Colonic mucosa (tissue), 4 donors: Measurements from ENCODE around the gene FAM241B. TPM values are rescaled to one million over a fixed set of nuclear protein-coding genes. Genes with fewer than 3 reads are reported as not detected.

ENCODE experiments used
- DNase-seq: peaks from one replicate; pipeline ENCODE4 v3.0.0-alpha.2; 2020
- H3K27ac ChIP-seq: fragments of 200-600 bp; one replicate; pipeline ENCODE4 v1.8.0; 2021
- H3K27me3 ChIP-seq: fragments of 200-600 bp; one replicate; pipeline ENCODE4 v1.8.0; 2021
- H3K36me3 ChIP-seq: fragments of 200-600 bp; one replicate; pipeline ENCODE4 v1.8.0; 2021
- H3K4me1 ChIP-seq: fragments of 200-600 bp; one replicate; pipeline ENCODE4 v1.8.0; 2021; ENCODE audit warnings: mild to moderate bottlenecking
- H3K4me3 ChIP-seq: fragments of 200-600 bp; one replicate; pipeline ENCODE4 v1.8.0; 2021
- H3K9ac ChIP-seq, 2 donors: one replicate each; pipeline ENCODE4 v1.7.0; 2013; ENCODE audit warnings: control low read depth in 2 of 2, low read depth in 2 of 2, low read length in 2 of 2
- H3K9me3 ChIP-seq: fragments of 200-600 bp; one replicate; pipeline ENCODE4 v1.8.0; 2021
- intact Hi-C: fragments of 100-400 bp; cut with DNase I; formaldehyde crosslinking; loops from one replicate; pipeline ENCODE4 v1.14.1; 2022
- total RNA-seq, 2 donors: library from RNA; stranded (reverse); fragmentation: NEBNext Ultra II Directional in 1 of 2; extraction: Animal tissue kit (Norgen Biotek cat#: 25700) in 1 of 2; gene quantifications; one replicate each; pipeline ENCODE4 v1.2.1, GENCODE V29; 2021
- TF ChIP-seq, protein P1 (sequence below): fragments of 200-600 bp; IDR thresholded peaks from one replicate; pipeline ENCODE4 v1.8.0; 2022; ENCODE audit warnings: antibody characterized with exemption, mild to moderate bottlenecking
- donor health status: healthy.
- donor health status: DM: no; HTN: no; CAD: no.
- donor health status: DM: no; HTN: no; CAD: no.

FAM241B gene
- total RNA-seq, 2 donors from 2014 or later, result 4.2 to 4.5 TPM

DNA sequence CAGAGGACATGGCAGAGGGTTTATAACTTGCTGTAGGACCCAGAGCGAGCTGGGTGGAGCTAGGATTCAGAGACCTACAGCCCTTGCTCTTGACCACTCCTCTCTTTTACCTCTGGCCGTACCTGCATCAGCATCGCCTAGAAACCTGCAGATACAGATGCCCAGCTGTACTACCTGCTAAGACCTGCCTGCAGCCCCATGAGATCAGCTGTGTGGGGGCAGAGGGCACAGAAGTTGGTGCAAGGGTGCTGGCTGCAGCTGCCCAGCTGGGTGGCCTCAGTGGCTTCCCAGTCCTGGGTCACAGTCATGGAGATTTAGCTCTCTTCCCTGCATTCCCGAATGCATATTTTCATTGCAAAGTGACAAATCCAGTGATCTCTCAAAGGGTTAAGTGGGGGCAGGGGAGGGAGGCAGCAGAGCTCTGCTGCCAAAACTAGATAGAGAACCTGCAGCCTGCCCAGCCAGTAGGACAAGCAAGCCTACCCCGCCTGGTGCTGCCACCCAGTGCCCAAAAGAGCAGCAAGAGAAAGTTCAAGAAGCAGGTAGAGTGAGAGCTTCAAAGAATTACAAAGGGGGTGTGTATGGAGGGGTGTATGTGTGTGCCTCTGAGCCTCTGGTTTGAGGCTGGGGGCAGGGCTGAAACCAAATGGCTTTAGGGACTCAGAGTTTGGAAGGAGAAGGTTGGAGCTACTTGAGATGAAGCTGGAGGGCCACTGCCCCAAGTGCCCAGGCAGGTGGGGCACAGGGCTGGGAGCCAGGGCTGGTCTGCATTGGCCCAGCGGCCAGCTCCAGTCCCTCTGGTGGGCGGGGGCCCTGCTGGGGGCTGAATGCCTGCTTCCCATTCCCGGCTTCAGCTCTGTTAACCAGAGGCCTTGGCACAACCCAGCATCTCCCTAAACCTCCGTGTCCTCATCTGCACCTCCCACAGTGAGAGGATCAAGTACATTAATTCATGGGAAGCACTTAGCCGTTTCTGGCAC is 6.9 kb downstream of the FAM241B start:
- intact Hi-C loops, result loop anchor here (5.0 to 10.0 kb wide), 2 partner anchors 230 to 402 kb away; no protein-coding TSS in a partner anchor
- TF ChIP-seq, protein P1, sequence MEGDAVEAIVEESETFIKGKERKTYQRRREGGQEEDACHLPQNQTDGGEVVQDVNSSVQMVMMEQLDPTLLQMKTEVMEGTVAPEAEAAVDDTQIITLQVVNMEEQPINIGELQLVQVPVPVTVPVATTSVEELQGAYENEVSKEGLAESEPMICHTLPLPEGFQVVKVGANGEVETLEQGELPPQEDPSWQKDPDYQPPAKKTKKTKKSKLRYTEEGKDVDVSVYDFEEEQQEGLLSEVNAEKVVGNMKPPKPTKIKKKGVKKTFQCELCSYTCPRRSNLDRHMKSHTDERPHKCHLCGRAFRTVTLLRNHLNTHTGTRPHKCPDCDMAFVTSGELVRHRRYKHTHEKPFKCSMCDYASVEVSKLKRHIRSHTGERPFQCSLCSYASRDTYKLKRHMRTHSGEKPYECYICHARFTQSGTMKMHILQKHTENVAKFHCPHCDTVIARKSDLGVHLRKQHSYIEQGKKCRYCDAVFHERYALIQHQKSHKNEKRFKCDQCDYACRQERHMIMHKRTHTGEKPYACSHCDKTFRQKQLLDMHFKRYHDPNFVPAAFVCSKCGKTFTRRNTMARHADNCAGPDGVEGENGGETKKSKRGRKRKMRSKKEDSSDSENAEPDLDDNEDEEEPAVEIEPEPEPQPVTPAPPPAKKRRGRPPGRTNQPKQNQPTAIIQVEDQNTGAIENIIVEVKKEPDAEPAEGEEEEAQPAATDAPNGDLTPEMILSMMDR, result no peak
- no peaks in the 10 kb centered on the region for H3K9me3 ChIP-seq
- H3K4me3 ChIP-seq, result no peak overlapping the region
- no peak overlapping the region for H3K9ac ChIP-seq
- H3K27ac ChIP-seq, result no peak overlapping the region
- H3K27me3 ChIP-seq, result no peaks in the 10 kb centered on the region
- H3K36me3 ChIP-seq, result no peaks in the 10 kb centered on the region
- H3K4me1 ChIP-seq, result no peaks in the 10 kb centered on the region
- peak; percentile 36 for DNase-seq

DNA sequence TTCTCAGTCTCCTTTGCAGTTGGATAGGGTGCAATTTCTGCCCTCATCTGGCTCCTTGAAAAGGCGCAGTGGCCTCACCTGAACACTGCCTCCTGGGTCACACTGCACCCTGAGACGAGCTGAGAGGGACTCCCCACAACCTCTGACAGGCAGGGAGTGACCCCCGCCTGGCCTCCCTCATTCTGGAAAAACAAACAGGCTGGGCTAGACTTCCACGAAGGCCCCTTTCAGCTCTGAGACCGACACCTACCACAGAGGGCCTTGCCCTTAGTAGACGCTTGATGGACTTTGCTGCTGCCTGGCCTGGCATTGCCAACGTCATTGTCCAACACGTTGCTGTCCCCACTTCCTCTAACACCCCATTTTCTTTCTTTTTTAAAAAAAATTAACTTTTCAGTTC is 8.6 kb downstream of the FAM241B start:
- no peaks in the 10 kb centered on the region for H3K36me3 ChIP-seq
- TF ChIP-seq, protein P1, result no peak
- intact Hi-C loops, result loop anchor here (5.0 to 10.0 kb wide), 2 partner anchors 231 to 404 kb away; no protein-coding TSS in a partner anchor
- H3K4me3 ChIP-seq, result no peak overlapping the region
- no peaks in the 10 kb centered on the region for H3K9me3 ChIP-seq
- H3K9ac ChIP-seq, result no peak overlapping the region
- DNase-seq, result no peak
- H3K27me3 ChIP-seq, result no peaks in the 10 kb centered on the region
- H3K4me1 ChIP-seq, result no peaks in the 10 kb centered on the region
- no peak overlapping the region for H3K27ac ChIP-seq

DNA sequence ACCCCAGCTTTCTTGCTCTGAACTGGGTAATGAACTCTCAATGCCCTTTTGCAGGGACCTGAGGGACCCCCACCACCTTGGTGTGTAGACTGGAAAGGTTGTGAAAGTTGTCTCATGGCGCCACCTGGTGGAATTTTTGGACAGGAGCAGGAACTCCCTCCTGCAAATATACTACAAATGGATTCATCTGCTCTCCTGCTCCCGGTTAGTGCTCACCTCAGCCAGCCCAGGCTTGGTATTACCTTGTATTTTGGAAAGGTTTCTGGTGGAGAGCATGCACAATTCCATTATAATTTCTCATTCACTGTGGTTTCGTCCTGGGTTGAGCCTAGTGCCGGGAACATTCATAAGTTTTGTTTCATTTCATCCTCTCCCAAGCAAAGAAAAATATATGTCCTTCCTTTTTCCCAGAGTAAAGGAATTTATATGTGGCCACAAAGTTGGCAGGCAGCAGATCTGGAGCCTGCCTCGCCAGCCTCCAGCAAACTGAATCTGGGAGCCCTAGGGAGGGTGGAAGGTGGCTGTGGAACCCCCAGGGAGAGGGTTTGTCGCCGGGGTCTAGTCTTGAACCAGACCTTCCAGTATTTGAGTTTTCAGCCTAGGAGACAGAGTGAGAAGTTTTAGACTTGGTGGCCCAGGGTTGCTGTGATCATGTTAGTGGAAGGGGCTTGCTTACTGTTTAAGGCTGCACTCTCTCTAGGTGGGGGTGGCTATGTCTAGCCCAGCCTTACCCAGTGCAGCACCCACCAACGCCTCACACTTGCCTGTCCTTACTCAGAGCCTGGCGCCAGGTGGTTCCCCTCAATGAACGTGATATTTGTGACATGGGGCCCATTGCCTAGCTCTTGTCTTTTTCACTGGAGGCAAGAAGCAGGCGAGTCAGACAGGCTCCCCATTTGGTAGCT is 9.5 kb downstream of the FAM241B start:
- no peaks in the 10 kb centered on the region for H3K36me3 ChIP-seq
- H3K4me1 ChIP-seq, result no peaks in the 10 kb centered on the region
- H3K4me3 ChIP-seq, result no peak overlapping the region
- H3K27me3 ChIP-seq, result no peaks in the 10 kb centered on the region
- no peaks in the 10 kb centered on the region for H3K9me3 ChIP-seq
- intact Hi-C loops, result loop anchor here (5.0 to 10.0 kb wide), 3 partner anchors 232 to 405 kb away; no protein-coding TSS in a partner anchor
- H3K9ac ChIP-seq, result no peak overlapping the region
- TF ChIP-seq, protein P1, result peak; percentile 86
- peak; percentile 65 for DNase-seq
- no peak overlapping the region for H3K27ac ChIP-seq

DNA sequence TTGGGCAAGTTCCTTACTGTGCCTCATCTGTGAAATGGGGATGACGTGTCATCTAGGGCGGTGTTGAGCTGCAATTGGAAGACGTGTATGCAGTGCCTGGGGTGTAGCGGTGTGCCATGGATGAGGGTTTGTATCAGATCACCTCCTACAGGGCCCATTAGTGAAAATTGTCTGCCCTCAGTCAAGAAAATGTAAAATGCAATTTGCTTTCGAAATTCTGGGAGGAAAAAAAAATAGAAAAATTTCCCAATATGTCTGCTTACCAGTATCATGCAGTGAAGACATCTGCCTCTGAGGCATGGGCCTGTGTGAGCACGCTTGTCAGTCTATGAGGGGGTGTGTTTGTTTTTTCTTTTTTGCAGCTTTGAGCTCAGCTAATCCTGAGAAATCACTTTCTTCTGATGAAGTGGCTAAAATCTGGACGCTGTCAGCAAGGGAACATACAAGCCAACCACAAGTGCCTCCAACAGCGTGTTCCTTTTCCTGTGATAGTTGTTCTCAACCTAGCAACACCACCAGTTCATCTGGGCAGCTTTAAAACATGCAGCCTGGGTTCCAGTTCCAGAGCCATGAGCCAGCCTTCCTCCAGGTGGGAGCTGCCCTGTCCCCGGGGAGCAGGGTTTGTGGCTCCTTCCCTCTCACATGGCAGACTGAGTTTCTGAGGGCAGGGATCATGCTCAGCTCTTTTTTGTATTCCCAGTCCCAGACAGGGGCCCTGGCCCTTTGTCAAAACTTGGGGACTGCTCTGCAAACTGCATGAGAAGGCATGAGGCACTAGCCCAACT is 10.3 kb downstream of the FAM241B start:
- H3K9ac ChIP-seq, result no peak overlapping the region
- H3K9me3 ChIP-seq, result no peaks in the 10 kb centered on the region
- H3K27me3 ChIP-seq, result no peaks in the 10 kb centered on the region
- TF ChIP-seq, protein P1, result no peak
- H3K36me3 ChIP-seq, result no peaks in the 10 kb centered on the region
- no peak for DNase-seq
- no peaks in the 10 kb centered on the region for H3K4me1 ChIP-seq
- no peak overlapping the region for H3K27ac ChIP-seq
- H3K4me3 ChIP-seq, result no peak overlapping the region
- intact Hi-C loops, result loop anchor here (10.0 kb wide), 1 partner anchor 274 kb away; no protein-coding TSS in a partner anchor
